ENCODE measurements around the gene ASAH2. TPM values are rescaled to one million over a fixed set of nuclear protein-coding genes. Genes with fewer than 3 reads are reported as not detected.

Gene ASAH2
- total and polyA plus RNA-seq, 2 of the 13 experiments (the other 11 are each of a cell fraction or from before 2014, with no cell fraction given) = 16.0 to 17.9 TPM

DNA sequence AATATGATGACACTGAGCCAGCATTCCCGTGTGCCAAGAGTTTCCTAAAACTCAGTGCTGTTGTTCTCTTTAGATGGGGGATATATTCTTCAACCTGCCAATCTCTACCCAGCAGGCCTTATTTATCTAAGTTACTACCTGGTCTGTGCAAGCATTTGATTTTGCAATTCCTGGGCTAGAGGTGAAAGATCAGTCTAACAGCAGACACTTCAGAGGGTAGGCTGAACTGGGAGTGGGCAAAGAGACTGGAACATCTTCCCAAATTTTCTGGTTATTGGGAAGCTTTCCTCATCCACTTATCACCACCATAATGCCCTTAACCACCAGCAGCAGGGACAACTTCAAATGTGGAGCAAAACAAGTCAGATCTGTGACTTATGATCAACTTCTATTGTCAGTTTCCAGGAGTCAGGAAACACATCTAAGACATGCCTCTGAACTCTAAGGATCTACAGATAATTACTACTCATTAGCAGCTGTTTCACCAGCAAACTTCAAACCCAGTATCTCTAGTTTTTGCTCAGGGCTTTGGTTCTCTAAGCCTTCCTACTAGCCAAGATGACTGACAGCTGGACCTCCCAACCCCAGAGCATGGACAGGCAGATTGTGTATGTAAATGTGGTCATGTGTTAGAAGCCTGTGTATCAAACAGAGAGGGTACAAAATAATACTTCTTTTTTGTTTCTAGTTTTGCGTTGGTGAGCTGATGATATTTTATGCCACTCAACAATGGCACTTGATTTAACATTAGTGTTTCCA is 1.0 kb downstream of the ASAH2 start (continued):
- TF ChIP-seq, protein P1, sequence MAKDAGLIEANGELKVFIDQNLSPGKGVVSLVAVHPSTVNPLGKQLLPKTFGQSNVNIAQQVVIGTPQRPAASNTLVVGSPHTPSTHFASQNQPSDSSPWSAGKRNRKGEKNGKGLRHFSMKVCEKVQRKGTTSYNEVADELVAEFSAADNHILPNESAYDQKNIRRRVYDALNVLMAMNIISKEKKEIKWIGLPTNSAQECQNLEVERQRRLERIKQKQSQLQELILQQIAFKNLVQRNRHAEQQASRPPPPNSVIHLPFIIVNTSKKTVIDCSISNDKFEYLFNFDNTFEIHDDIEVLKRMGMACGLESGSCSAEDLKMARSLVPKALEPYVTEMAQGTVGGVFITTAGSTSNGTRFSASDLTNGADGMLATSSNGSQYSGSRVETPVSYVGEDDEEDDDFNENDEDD (CRISPR knock-in tag; IDR thresholded peaks at IDR 0.05; ENCODE audit: borderline replicate concordance) = no peak
- no peak for TF ChIP-seq ZNF530 (CRISPR knock-in tag; IDR thresholded peaks at IDR 0.05; ENCODE audit: low read depth)
- TF ChIP-seq DPF2 (CRISPR knock-in tag; IDR thresholded peaks at IDR 0.05; ENCODE audit: borderline replicate concordance, low read depth) = no peak

GRCh38 chr10:50248598-50248997 is 2.7 kb downstream of the ASAH2 start:
- no peak for DNase-seq (ENCODE audit: low spot score)
- no peak for TF ChIP-seq U2AF1 (optimal IDR thresholded peaks at IDR 0.05; ENCODE audit: low read depth, low read length)
- TF ChIP-seq ZBTB10 (CRISPR knock-in tag; IDR thresholded peaks at IDR 0.05; ENCODE audit: borderline replicate concordance) = no peak
- no peak for TF ChIP-seq HOXA5 (CRISPR knock-in tag; IDR thresholded peaks at IDR 0.05)
- TF ChIP-seq ZSCAN21 (CRISPR knock-in tag; IDR thresholded peaks at IDR 0.05; ENCODE audit: borderline replicate concordance) = no peak
- TF ChIP-seq SIN3B (IDR thresholded peaks at IDR 0.05; ENCODE audit: low read length) = no peak
- TF ChIP-seq, protein P2, sequence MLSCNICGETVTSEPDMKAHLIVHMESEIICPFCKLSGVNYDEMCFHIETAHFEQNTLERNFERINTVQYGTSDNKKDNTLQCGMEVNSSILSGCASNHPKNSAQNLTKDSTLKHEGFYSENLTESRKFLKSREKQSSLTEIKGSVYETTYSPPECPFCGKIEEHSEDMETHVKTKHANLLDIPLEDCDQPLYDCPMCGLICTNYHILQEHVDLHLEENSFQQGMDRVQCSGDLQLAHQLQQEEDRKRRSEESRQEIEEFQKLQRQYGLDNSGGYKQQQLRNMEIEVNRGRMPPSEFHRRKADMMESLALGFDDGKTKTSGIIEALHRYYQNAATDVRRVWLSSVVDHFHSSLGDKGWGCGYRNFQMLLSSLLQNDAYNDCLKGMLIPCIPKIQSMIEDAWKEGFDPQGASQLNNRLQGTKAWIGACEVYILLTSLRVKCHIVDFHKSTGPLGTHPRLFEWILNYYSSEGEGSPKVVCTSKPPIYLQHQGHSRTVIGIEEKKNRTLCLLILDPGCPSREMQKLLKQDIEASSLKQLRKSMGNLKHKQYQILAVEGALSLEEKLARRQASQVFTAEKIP (CRISPR knock-in tag; IDR thresholded peaks at IDR 0.05; ENCODE audit: borderline replicate concordance) = no peak
- no peak for TF ChIP-seq SPEN (CRISPR knock-in tag; IDR thresholded peaks at IDR 0.05; ENCODE audit: low read depth)
- TF ChIP-seq ATM (IDR thresholded peaks at IDR 0.05; ENCODE audit: borderline replicate concordance) = no peak
- no peak for TF ChIP-seq GATAD2A (CRISPR knock-in tag; IDR thresholded peaks at IDR 0.05)
- TF ChIP-seq RFXANK (CRISPR knock-in tag; IDR thresholded peaks at IDR 0.05) = no peak
- no peak for TF ChIP-seq CBX1 (IDR thresholded peaks at IDR 0.05; ENCODE audit: low read depth)
- TF ChIP-seq, protein P3, sequence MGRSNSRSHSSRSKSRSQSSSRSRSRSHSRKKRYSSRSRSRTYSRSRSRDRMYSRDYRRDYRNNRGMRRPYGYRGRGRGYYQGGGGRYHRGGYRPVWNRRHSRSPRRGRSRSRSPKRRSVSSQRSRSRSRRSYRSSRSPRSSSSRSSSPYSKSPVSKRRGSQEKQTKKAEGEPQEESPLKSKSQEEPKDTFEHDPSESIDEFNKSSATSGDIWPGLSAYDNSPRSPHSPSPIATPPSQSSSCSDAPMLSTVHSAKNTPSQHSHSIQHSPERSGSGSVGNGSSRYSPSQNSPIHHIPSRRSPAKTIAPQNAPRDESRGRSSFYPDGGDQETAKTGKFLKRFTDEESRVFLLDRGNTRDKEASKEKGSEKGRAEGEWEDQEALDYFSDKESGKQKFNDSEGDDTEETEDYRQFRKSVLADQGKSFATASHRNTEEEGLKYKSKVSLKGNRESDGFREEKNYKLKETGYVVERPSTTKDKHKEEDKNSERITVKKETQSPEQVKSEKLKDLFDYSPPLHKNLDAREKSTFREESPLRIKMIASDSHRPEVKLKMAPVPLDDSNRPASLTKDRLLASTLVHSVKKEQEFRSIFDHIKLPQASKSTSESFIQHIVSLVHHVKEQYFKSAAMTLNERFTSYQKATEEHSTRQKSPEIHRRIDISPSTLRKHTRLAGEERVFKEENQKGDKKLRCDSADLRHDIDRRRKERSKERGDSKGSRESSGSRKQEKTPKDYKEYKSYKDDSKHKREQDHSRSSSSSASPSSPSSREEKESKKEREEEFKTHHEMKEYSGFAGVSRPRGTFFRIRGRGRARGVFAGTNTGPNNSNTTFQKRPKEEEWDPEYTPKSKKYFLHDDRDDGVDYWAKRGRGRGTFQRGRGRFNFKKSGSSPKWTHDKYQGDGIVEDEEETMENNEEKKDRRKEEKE (IDR thresholded peaks at IDR 0.05) = no peak
- ChIA-PET POLR2A (no interaction called here), CTCF (ENCODE audit: low intra/inter-chr PET ratio, low total read pairs) (no interaction called here)
- no peak overlapping the region for H3K4me2 ChIP-seq (ENCODE audit: low read depth, low read length)
- no peak overlapping the region for H3K27ac ChIP-seq (ENCODE audit: extremely low read length, insufficient read depth, low read length)
- peaks cover 62% of the 10 kb centered on the region for H3K4me1 ChIP-seq (ENCODE audit: insufficient read depth, low read length)
- H3K79me2 ChIP-seq (ENCODE audit: insufficient read depth, low read length) = no peaks in the 10 kb centered on the region
- intact Hi-C loops (cut with micrococcal nuclease; ENCODE audit: unreplicated experiment) (no loop called here), in situ Hi-C loops (cut with HindIII; ENCODE audit: extremely low pct_ligation_motif_present, low pct_unique_long_range_greater_than_20kb) (no loop called here)
- 74% methylated on average over 5 of the region's 5 CpGs for WGBS (ENCODE audit: low lambda C conversion rate)
- H3K36me3 ChIP-seq (replicated peaks in 1 of 2; ENCODE audit: control insufficient read depth in 1 of 2, insufficient read depth in 2 of 2, low read length in 2 of 2) = no peaks in the 10 kb centered on the region; a peak in 1 of 5 replicates
- BruUV-seq (replicated peaks) = no TSS peak
- H3K9ac ChIP-seq (ENCODE audit: insufficient read depth, low read depth, low read length) = no peak overlapping the region
- H3K4me3 ChIP-seq (replicated peaks in 1 of 3; ENCODE audit: insufficient read depth in 1 of 3, low read depth in 2 of 3, low read length in 3 of 3) = no peak overlapping the region
- no peaks in the 10 kb centered on the region for H3K9me3 ChIP-seq (ENCODE audit: low read length)
- FAIRE-seq = no peak
- H3K27me3 ChIP-seq (ENCODE audit: control insufficient read depth in 1 of 2, insufficient read depth in 2 of 2, low read length in 2 of 2) = no peaks in the 10 kb centered on the region
- no peak overlapping the region for H2AFZ ChIP-seq (ENCODE audit: low read length)
- ATAC-seq = no peak
- H4K20me1 ChIP-seq (ENCODE audit: insufficient read depth, low read length) = no peaks in the 10 kb centered on the region

All from HepG2 (cell line).